Heart left ventricle (tissue), 16 donors: ENCODE results near the gene FYTTD1. TPM values are rescaled to one million over a fixed set of nuclear protein-coding genes. Genes with fewer than 3 reads are reported as not detected.

Experiments used
- ATAC-seq, 4 donors: fragments of 200-7000 bp; cut with Tn5 transposase; one replicate each; pipeline ENCODE4 v1.9.1; 2020 to 2022; ENCODE audit warnings: moderate library complexity in 4 of 4, mild to moderate bottlenecking in 3 of 4, moderate number of reproducible peaks in 1 of 4
- DNase-seq, 5 donors: peaks; one replicate each; pipeline ENCODE4 v3.0.0-alpha.2; 2020
- H3K27ac ChIP-seq, 12 donors: fragments of 200-600 bp; sonication (generic) in 4 of 12; one replicate each; pipeline versions ENCODE4 v1.5.0 to v1.8.0; 2016 to 2022; ENCODE audit warnings: mild to moderate bottlenecking in 2 of 12
- H3K27me3 ChIP-seq, 9 donors: fragments of 200-600 bp; sonication (generic) in 2 of 9; one replicate each; pipeline versions ENCODE4 v1.5.1 to v1.8.0; 2016 to 2022; ENCODE audit warnings: mild to moderate bottlenecking in 3 of 9
- H3K36me3 ChIP-seq, 9 donors: fragments of 200-600 bp; sonication (generic) in 2 of 9; one replicate each; pipeline versions ENCODE4 v1.5.0 to v1.8.0; 2018 to 2022; ENCODE audit warnings: mild to moderate bottlenecking in 2 of 9
- H3K4me1 ChIP-seq, 12 donors: fragments of 200-600 bp; sonication (generic) in 4 of 12; one replicate each; pipeline versions ENCODE4 v1.5.0 to v1.8.0; 2016 to 2022; ENCODE audit warnings: mild to moderate bottlenecking in 3 of 12
- H3K4me3 ChIP-seq, 12 donors: fragments of 200-600 bp; sonication (generic) in 4 of 12; one replicate each; pipeline versions ENCODE4 v1.5.0 to v1.8.0; 2017 to 2022; ENCODE audit warnings: mild to moderate bottlenecking in 9 of 12, moderate library complexity in 4 of 12
- H3K9me3 ChIP-seq, 12 donors: fragments of 200-600 bp; sonication (generic) in 4 of 12; one replicate each; pipeline versions ENCODE4 v1.5.0 to v1.8.0; 2016 to 2022; ENCODE audit warnings: mild to moderate bottlenecking in 1 of 12
- CTCF ChIP-seq, 12 donors: fragments of 200-600 bp; sonication (generic) in 4 of 12; IDR thresholded peaks; one replicate each; pipeline versions ENCODE4 v1.5.0 to v1.8.0; 2018 to 2022; ENCODE audit warnings: antibody characterized with exemption in 12 of 12, mild to moderate bottlenecking in 5 of 12
- POLR2A ChIP-seq, 2 donors: fragments of 450-650 bp; IDR thresholded peaks; one replicate each; pipeline ENCODE4 v1.6.1; 2017; ENCODE audit warnings: antibody characterized with exemption in 2 of 2, mild to moderate bottlenecking in 2 of 2, moderate library complexity in 2 of 2
- WGBS, 4 donors: extraction: QIAGEN DNeasy Blood & Tissue Kit in 2 of 4; methylation state at CpG; one replicate each; pipeline versions ENCODE4 v1.1.5 to v1.1.7; 2013 to 2018; 5-methylcytosine and 5-hydroxymethylcytosine counted together
- intact Hi-C, 10 donors: fragments of 100-400 bp; cut with DNase I; formaldehyde crosslinking; loops; one replicate each; pipeline versions ENCODE4 v1.11.1 to v1.14.2; 2022
- polyA plus RNA-seq, 2 donors: library from polyadenylated mRNA; stranded (reverse); fragments of 200-250 nt; gene quantifications; one replicate each; pipeline ENCODE4 v1.2.3, GENCODE V29; 2013
- total RNA-seq, 9 donors: library from RNA; depleted of rRNA in 2 of 9; stranded (reverse); fragments of >200 nt in 2 of 9; fragmentation: NEBNext Ultra II Directional in 3 of 9; extraction: Animal tissue kit (Norgen Biotek cat#: 25700) in 3 of 9; gene quantifications; one replicate each; pipeline versions ENCODE4 v1.1.0 to v1.2.4, GENCODE V29; 2016 to 2023
- donor health status: ischemic (EF 13 %, LVEDD 7.1; RV severe dilation, severe dysfunction).
- donor health status: healthy with polysubstance abuse.
- donor health status: DM: no; HTN: yes; CAD: no.
- donor health status: DM: no; HTN: no; CAD: no.
- donor health status: ischemic (EF 25% LVEDD 6.9; RV normal size, moderate dysfunction).
- donor health status: ischemic (EF 25% LVEDD 5.7; RV mildly dilated, moderate dysfunction).
- donor health status: healthy.
- donor health status: DM: yes; HTN: yes; CAD: no.
- donor health status: ischemic (EF 35%, LVEDD 5.7; RV mildly dilated, moderate dysfunction).
- donor health status: nonischemic (EF 11% LVEDD 7.7; RV severe dilation, severe dysfunction).
- donor health status: DM: yes; HTN: yes; CAD: no.
- donor health status: PGD.
- donor health status: ischemic (EF 29% LVEDD 5.4; RV normal size, mild dysfunction).
- donor health status: nonischemic (EF 23%, LVEDD 6.1; RV moderate dilation, normal function).

FYTTD1 gene
- total and polyA plus RNA-seq, 11 donors, result 19.0 to 93.6 (median 72.5) TPM

- H3K27me3 ChIP-seq, result no peaks in the 10 kb centered on the region
- ATAC-seq (no peak), DNase-seq (no peak)
- intact Hi-C loops, result loop anchor here in 1 of 10 donors (10.0 kb wide), 1 partner anchor 81 kb away; no protein-coding TSS in a partner anchor
- peaks cover 2 to 71% (median 41%) of the 10 kb centered on the region in 12 donors for H3K4me1 ChIP-seq
- H3K36me3 ChIP-seq, result no peaks in the 10 kb centered on the region
- H3K9me3 ChIP-seq, result no peaks in the 10 kb centered on the region
- WGBS, 4 donors, result 60 to 65% (median 62%) methylated on average over 4 of the region's 4 CpGs
- no peak overlapping the region for H3K4me3 ChIP-seq
- TF ChIP-seq POLR2A (IDR thresholded peaks at IDR 0.05), result no peak
- TF ChIP-seq CTCF (IDR thresholded peaks at IDR 0.05), result no peak
- no peak overlapping the region for H3K27ac ChIP-seq
These were observed 46.4 kb downstream of the FYTTD1 start for GRCh38 chr3:197796087-197796486.

GRCh38 chr3:197798863-197799262, 49.2 kb downstream of the FYTTD1 start:
- DNase-seq (no peak), ATAC-seq (peak in 3 of 4 donors; percentile 19 to 36 (median 35))
- Histone ChIP-seq H3K27me3 (no peaks in the 10 kb centered on the region), H3K36me3 (no peaks in the 10 kb centered on the region), H3K9me3 (no peaks in the 10 kb centered on the region), H3K27ac (peak overlapping the region in 1 of 12 donors; percentile 13), H3K4me3 (no peak overlapping the region), H3K4me1 (peaks cover 2 to 71% (median 36%) of the 10 kb centered on the region in 12 donors)
- WGBS, 4 donors, result 26 to 30% (median 29%) methylated on average over 3 of the region's 3 CpGs
- intact Hi-C loops, result loop anchor here in 1 of 10 donors (10.0 kb wide), 1 partner anchor 84 kb away; no protein-coding TSS in a partner anchor
- TF ChIP-seq POLR2A (IDR thresholded peaks at IDR 0.05) (no peak), CTCF (IDR thresholded peaks at IDR 0.05) (no peak)

- ATAC-seq (no peak), DNase-seq (no peak)
- Histone ChIP-seq H3K36me3 (no peaks in the 10 kb centered on the region), H3K4me3 (no peak overlapping the region), H3K27me3 (no peaks in the 10 kb centered on the region), H3K27ac (no peak overlapping the region), H3K4me1 (peaks cover under 1 to 58% (median 26%) of the 10 kb centered on the region in 12 donors), H3K9me3 (no peaks in the 10 kb centered on the region)
- no peak for TF ChIP-seq POLR2A (IDR thresholded peaks at IDR 0.05)
- TF ChIP-seq CTCF (IDR thresholded peaks at IDR 0.05), result no peak
- intact Hi-C loops, result no loop called here
- 75 to 83% (median 80%) methylated on average over 3 of the region's 3 CpGs for WGBS, 4 donors
These were observed 50.7 kb downstream of the FYTTD1 start for GRCh38 chr3:197800379-197800778.

- TF ChIP-seq POLR2A (IDR thresholded peaks at IDR 0.05) (no peak), CTCF (IDR thresholded peaks at IDR 0.05) (peak in 7 of 12 donors; percentile 16 to 42 (median 32))
- H3K27ac ChIP-seq, result peak overlapping the region in 1 of 12 donors; percentile 18
- intact Hi-C loops, result no loop called here
- WGBS, 4 donors, result 67 to 76% (median 69%) methylated on average over 8 of the region's 8 CpGs
- ATAC-seq (no peak), DNase-seq (no peak)
- no peaks in the 10 kb centered on the region for H3K27me3 ChIP-seq
- H3K4me3 ChIP-seq, result no peak overlapping the region
- peaks cover 0 to 51% (median 26%) of the 10 kb centered on the region in 12 donors for H3K4me1 ChIP-seq
- peaks cover 0 to 6% (median 0%) of the 10 kb centered on the region in 9 donors for H3K36me3 ChIP-seq
- no peaks in the 10 kb centered on the region for H3K9me3 ChIP-seq
These were observed 52.5 kb downstream of the FYTTD1 start for GRCh38 chr3:197801891-197802778.
